Smooth muscle cell (in vitro differentiated cells): ENCODE measurements around the gene KRTAP10-4. TPM values are rescaled to one million over a fixed set of nuclear protein-coding genes. Genes with fewer than 3 reads are reported as not detected.

Experiments used
- DNase-seq: peaks from one replicate; lab custom pipeline; 2025; ENCODE audit not compliant: unreplicated experiment; lab: John Stamatoyannopoulos, UW
- H2AFZ ChIP-seq: fragments of 200-600 bp; sonication (generic); 2 replicates; pipeline ENCODE4 v1.6.0; 2016; ENCODE audit warnings: antibody characterized with exemption, low read depth, mild to moderate bottlenecking
- H3F3A ChIP-seq: fragments of 200-600 bp; sonication (generic); 2 replicates; pipeline ENCODE4 v1.6.0; 2017; ENCODE audit warnings: antibody characterized with exemption, low read depth
- H3K27ac ChIP-seq: fragments of 200-600 bp; sonication (generic); 2 replicates; pipeline ENCODE4 v1.5.1; 2016; ENCODE audit warnings: low read depth, mild to moderate bottlenecking
- H3K27me3 ChIP-seq: fragments of 200-600 bp; sonication (generic); 2 replicates; pipeline ENCODE4 v1.6.1; 2016; ENCODE audit warnings: low read depth, mild to moderate bottlenecking
- H3K36me3 ChIP-seq: fragments of 200-600 bp; sonication (generic); 2 replicates; pipeline ENCODE4 v1.5.1; 2016; ENCODE audit warnings: low read depth
- H3K4me1 ChIP-seq: fragments of 200-600 bp; sonication (generic); 2 replicates; pipeline ENCODE4 v1.5.1; 2016; ENCODE audit warnings: low read depth
- H3K4me2 ChIP-seq: fragments of 200-600 bp; sonication (generic); 2 replicates; pipeline ENCODE4 v1.6.0; 2016; ENCODE audit warnings: mild to moderate bottlenecking
- H3K4me3 ChIP-seq: fragments of 200-600 bp; sonication (generic); 2 replicates; pipeline ENCODE4 v1.5.1; 2016; ENCODE audit warnings: mild to moderate bottlenecking
- H3K79me2 ChIP-seq: fragments of 200-600 bp; sonication (generic); 2 replicates; pipeline ENCODE4 v1.6.0; 2016; ENCODE audit warnings: low read depth, mild to moderate bottlenecking
- H3K9ac ChIP-seq: fragments of 200-600 bp; sonication (generic); 2 replicates; pipeline ENCODE4 v1.6.0; 2016; ENCODE audit warnings: low read depth
- H3K9me3 ChIP-seq: fragments of 200-600 bp; sonication (generic); replicated peaks from 2 replicates; pipeline ENCODE4 v1.5.1; 2016; ENCODE audit warnings: low read depth
- H4K20me1 ChIP-seq: fragments of 200-600 bp; sonication (generic); 2 replicates; pipeline ENCODE4 v1.6.0; 2016; ENCODE audit warnings: low read depth
- CTCF ChIP-seq: fragments of 200-600 bp; sonication (generic); IDR thresholded peaks from 2 replicates; pipeline ENCODE4 v1.5.1; 2017; ENCODE audit warnings: borderline replicate concordance, mild to moderate bottlenecking, antibody characterized with exemption; ENCODE audit not compliant: insufficient read depth, poor library complexity, severe bottlenecking
- WGBS: methylation state at CpG from one replicate; pipeline ENCODE4 v1.1.7; 2016; ENCODE audit warnings: low lambda C conversion rate; 5-methylcytosine and 5-hydroxymethylcytosine counted together
- polyA plus RNA-seq: library from polyadenylated mRNA; unstranded; fragments of >200 nt; fragmentation: Nextera tagmentation; extraction: Ambion mirVana; gene quantifications from 2 replicates; pipeline ENCODE4 v1.2.1, GENCODE V29; 2016
- total RNA-seq: library from RNA; depleted of rRNA; stranded (reverse); fragments of >200 nt; gene quantifications from 2 replicates; pipeline ENCODE4 v1.2.3, GENCODE V29; 2014

Gene KRTAP10-4
- total and polyA plus RNA-seq, 2 experiments from 2014 or later = not detected

- H3K79me2 ChIP-seq = no peaks in the 10 kb centered on the region
- WGBS = 0% methylated on average over 1 of the region's 1 CpG
- no peaks in the 10 kb centered on the region for H3F3A ChIP-seq
- H3K27ac ChIP-seq = no peak overlapping the region
- H3K4me3 ChIP-seq = no peak overlapping the region
- H3K9ac ChIP-seq = no peak overlapping the region
- no peaks in the 10 kb centered on the region for H3K36me3 ChIP-seq
- no peaks in the 10 kb centered on the region for H3K9me3 ChIP-seq
- H2AFZ ChIP-seq = no peak overlapping the region
- H3K4me1 ChIP-seq = no peaks in the 10 kb centered on the region
- TF ChIP-seq CTCF = no peak
- no peak for DNase-seq
- H4K20me1 ChIP-seq = no peaks in the 10 kb centered on the region
- H3K27me3 ChIP-seq = no peaks in the 10 kb centered on the region
- H3K4me2 ChIP-seq = no peak overlapping the region
Observed at GRCh38 chr21:44564886-44565598, 8.5 kb upstream of the KRTAP10-4 start.

GRCh38 chr21:44566403-44566802 is 7.1 kb upstream of the KRTAP10-4 start:
- no peak for TF ChIP-seq CTCF
- no peak for DNase-seq
- Histone ChIP-seq H3K36me3 (no peaks in the 10 kb centered on the region), H3K27ac (no peak overlapping the region), H3K9me3 (no peaks in the 10 kb centered on the region), H3F3A (no peaks in the 10 kb centered on the region), H3K27me3 (no peaks in the 10 kb centered on the region), H3K9ac (no peak overlapping the region), H3K4me3 (no peak overlapping the region), H3K4me1 (no peaks in the 10 kb centered on the region), H3K79me2 (no peaks in the 10 kb centered on the region), H4K20me1 (no peaks in the 10 kb centered on the region), H2AFZ (no peak overlapping the region), H3K4me2 (no peak overlapping the region)
- WGBS = 91% methylated on average over 1 of the region's 1 CpG

GRCh38 chr21:44567481-44568171 is 5.9 kb upstream of the KRTAP10-4 start:
- no peak for TF ChIP-seq CTCF
- WGBS = 96% methylated on average over 18 of the region's 18 CpGs

More at GRCh38 chr21:44567481-44568171, 5.9 kb upstream of the KRTAP10-4 start:
- Histone ChIP-seq H3K27me3 (no peaks in the 10 kb centered on the region), H3K9me3 (no peaks in the 10 kb centered on the region), H4K20me1 (no peaks in the 10 kb centered on the region), H3K4me3 (no peak overlapping the region), H3F3A (no peaks in the 10 kb centered on the region), H3K27ac (no peak overlapping the region), H3K36me3 (no peaks in the 10 kb centered on the region), H3K79me2 (no peaks in the 10 kb centered on the region), H2AFZ (no peak overlapping the region), H3K9ac (no peak overlapping the region), H3K4me1 (no peaks in the 10 kb centered on the region), H3K4me2 (no peak overlapping the region)
- DNase-seq = no peak
